DMS153 treated with DMSO at 0.1 percent for 48 hours (cell line): ENCODE data around the gene ANAPC2.

Experiments used
- DNase-seq: peaks from one replicate; lab custom pipeline; 2025; ENCODE audit not compliant: unreplicated experiment; lab: John Stamatoyannopoulos, UW

ANAPC2 gene

GRCh38 chr9:137227853-137228505, 39.6 kb upstream of the ANAPC2 start:
- DNase-seq = no peak

DNA sequence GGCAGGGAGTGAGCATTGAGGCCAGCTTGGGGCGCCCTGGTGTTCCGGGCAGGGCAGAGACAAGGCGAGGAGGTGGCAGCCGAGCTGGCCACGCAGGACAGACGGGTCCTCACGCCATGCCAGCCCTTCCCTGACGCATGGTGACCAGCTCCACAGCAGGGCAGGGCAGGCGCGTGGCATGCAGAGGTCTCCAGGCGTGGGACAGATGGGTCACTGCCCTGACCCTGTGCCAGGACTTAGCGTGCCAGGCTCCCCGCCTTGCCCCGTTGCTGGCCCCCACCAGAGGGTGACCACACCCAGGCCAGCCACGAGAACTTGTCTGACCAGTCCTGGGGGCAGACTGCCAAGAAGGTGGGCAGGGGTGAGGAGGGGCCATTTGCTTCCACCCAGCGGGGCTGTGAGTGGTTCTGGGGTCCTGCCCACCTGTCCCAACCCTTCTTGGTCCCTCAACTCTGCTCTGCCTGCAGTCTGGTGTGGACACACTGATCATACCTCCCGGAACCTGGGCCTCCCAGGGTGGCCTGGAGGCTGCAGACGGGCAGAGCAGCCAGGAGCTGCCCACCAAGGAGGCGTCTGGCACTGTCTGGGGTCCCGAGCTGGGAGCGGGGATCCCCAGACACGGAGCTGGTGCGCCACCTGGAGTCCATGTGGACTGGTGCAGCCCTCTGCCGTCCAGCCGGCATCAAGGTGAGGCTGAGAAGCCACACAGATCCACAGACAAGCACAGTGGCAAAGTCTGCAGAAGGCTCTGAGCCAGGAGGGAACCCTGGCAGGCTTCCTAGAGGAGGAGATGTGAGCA, 38.9 kb upstream of the ANAPC2 start, which contains the start of gene RNF224:
TSS of gene RNF224 (plus strand) at position 449 of the 799 bp plus-strand sequence. CDS start 834 bp downstream, outside the sequence.
- DNase-seq = peak; percentile 49

DNA sequence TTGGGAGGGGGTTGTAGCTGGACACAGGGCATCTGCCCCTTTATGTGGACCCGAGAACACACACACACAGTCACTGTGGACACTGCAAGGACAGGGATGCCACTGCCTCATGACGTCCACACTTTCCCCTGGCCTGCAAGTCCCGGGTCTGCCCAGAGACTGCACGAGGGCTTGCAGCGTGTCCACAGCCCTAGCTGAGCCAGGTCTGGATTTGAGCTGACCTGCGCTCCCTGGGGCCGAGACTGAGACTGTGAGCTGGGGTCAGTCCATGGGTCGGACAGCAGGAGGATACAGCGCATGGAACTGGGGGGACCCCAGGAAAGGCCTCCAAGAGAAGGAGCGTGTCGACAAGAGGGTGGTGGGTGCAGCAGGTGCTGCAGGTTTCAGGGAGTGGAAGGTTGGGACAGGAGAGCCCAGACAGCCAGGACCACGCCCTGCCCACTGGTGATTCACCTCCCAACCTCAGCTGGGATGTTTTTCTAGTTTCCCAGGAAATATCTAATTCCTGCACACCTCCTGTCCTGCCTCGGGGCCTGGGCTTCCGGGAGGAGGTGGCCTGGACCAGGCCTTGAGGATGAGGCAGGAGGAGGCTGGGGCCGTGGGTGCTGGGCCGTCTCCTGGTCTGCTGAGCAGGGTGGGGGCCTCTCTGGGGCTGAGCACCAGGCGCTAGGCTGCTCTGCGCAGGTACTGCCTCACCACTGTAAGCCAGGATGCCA, 38.1 kb upstream of the ANAPC2 start:
- no peak for DNase-seq

- DNase-seq = no peak
Observed at GRCh38 chr9:137225699-137226331, 37.5 kb upstream of the ANAPC2 start.

- DNase-seq = no peak
Observed at GRCh38 chr9:137224830-137225694, 36.7 kb upstream of the ANAPC2 start, which contains the start of gene CYSRT1. TSS of gene CYSRT1 (plus strand) at chr9:137225174. CDS start at chr9:137225622, 448 bp downstream.

GRCh38 chr9:137223078-137223970, 35.0 kb upstream of the ANAPC2 start:
- peak; percentile 89 for DNase-seq

GRCh38 chr9:137222190-137223077, 34.1 kb upstream of the ANAPC2 start, which contains the start of gene RNF208:
TSS of gene RNF208 (minus strand) at chr9:137222240. CDS start at chr9:137221212, 1,028 bp downstream.
- no peak for DNase-seq

GRCh38 chr9:137221506-137222111, 33.2 kb upstream of the ANAPC2 start:
- no peak for DNase-seq

GRCh38 chr9:137221095-137221505, 32.7 kb upstream of the ANAPC2 start:
- DNase-seq = no peak

- DNase-seq = no peak
Observed at GRCh38 chr9:137220317-137221094, 32.1 kb upstream of the ANAPC2 start.

DNA sequence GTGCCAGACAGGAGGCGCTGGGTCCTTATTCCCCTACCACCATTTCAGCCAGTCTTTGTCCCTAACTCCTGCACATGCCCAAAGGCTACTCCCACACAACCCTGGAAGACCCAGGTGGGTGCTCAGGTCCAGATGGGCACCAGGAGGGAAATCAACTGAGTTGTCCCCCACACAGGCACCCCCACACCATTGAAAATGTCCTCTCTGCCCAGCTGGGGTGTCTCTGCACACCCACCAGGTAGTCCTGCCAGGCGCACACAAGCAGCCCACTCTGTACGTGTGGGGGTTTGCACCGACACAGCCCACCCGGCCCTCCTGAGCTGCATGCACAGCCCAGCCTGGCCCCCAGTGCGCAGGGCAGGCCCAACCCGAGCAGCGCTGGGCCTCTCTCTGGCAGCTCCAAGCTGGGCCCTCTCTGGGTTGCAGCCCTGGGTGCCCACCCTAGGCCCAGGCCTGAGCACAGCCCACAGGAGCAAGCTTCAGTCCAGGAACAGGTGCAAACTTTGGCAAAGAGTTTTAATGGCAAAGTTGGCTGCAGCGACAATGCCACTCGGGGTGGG, 31.5 kb upstream of the ANAPC2 start:
- DNase-seq = no peak

DNA sequence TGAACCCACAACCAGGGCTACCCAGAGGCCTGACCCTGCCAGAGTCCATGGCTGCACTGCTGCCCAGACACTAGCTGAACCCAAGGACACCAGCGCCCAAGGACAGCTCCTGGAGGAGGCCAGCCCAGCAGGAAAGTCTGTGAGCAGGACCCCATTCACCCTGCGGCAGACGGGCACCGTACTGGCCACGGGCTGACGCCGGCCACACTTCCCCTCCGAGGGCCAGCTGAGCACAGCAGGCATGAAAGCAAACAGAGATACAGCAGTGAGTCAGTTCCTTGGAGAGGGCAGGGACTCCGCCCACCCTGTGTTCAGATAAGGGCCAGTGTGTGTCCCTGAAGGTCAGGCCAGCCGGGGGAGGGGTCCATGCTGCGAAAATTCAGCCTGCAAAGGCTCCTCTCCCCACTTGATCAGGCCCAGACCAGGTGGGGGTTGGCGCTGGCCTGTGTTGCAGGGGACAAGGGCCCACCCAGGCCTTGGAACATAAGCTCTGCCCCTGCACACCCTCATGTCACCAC, 30.5 kb upstream of the ANAPC2 start:
- no peak for DNase-seq

DNA sequence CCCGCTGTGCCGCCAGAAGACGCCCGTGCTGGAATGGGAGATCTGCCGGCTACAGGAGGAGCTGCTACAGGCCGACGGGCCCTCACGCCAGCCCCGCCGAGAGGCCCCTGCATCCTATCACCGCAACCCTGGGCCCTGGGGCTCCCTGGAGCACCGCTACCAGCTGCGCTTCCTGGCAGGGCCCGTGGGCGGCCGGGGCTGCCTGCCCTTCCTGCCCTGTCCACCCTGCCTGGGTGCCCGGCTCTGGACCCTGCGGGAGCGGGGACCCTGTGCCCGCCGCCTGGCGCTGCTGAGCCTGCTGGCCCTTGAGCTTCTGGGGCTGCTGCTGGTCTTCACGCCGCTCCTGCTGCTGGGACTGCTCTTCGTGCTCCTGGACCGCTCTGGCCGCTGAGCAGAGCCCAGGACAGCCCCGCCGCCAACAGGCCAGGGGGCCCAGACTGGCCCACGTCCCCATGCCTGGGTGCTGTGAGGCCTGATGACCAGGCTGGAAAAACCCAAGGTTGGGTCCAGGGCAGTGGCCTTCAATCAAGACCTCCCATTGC, 29.9 kb upstream of the ANAPC2 start:
- DNase-seq = no peak

GRCh38 chr9:137217276-137218211, 29.2 kb upstream of the ANAPC2 start:
- peak; percentile 42 for DNase-seq
